Stomach (tissue), 4 donors: ENCODE results near the gene MCRIP2.
A peak's percentile ranks its signal among the peaks of the same experiment; 100 is the strongest.

Source experiments
- CTCF ChIP-seq, 7 experiments: fragments of 450-650 bp in 4 of 7; fragments of 200-600 bp in 3 of 7; sonication (generic) in 3 of 7; IDR thresholded peaks; one replicate each; pipeline ENCODE4 v1.5.1; 2016 to 2019; ENCODE audit warnings: antibody characterized with exemption in 7 of 7, control low read depth in 2 of 7, mild to moderate bottlenecking in 1 of 7
- EP300 ChIP-seq: sonication (generic); formaldehyde crosslinking; IDR thresholded peaks from one replicate; pipeline ENCODE4 v1.6.1; 2017; ENCODE audit warnings: antibody characterized with exemption

- TF ChIP-seq CTCF (IDR thresholded peaks at IDR 0.05) (peak in 5 of 7 experiments; percentile 51 to 93 (median 86)), EP300 (no peak)
These were observed 26.3 kb downstream of the MCRIP2 start, which contains the start of gene RHOT2 for GRCh38 chr16:667780-668518.
